Mesodermal cell (in vitro differentiated cells): ENCODE data around the gene NTRK1. TPM values are rescaled to one million over a fixed set of nuclear protein-coding genes. Genes with fewer than 3 reads are reported as not detected.

Experiments used
- H3K27ac ChIP-seq: 2 replicates; pipeline ENCODE4 v1.7.0; 2013; ENCODE audit warnings: mild to moderate bottlenecking, low read depth, low read length, moderate library complexity; ENCODE audit not compliant: severe bottlenecking
- H3K36me3 ChIP-seq: 2 replicates; pipeline ENCODE4 v1.7.1; 2013; ENCODE audit warnings: mild to moderate bottlenecking, low read length, moderate library complexity; ENCODE audit not compliant: control insufficient read depth, insufficient read depth
- H3K4me1 ChIP-seq: one replicate; pipeline ENCODE4 v1.7.1; 2013; ENCODE audit warnings: mild to moderate bottlenecking, low read length; ENCODE audit not compliant: insufficient read depth, control insufficient read depth, poor library complexity, severe bottlenecking
- H3K4me3 ChIP-seq: 2 replicates; pipeline ENCODE4 v1.7.0; 2013; ENCODE audit warnings: low read length, control low read depth, mild to moderate bottlenecking; ENCODE audit not compliant: insufficient read depth, poor library complexity, severe bottlenecking; ENCODE audit errors: extremely low read depth
- H3K9me3 ChIP-seq: 2 replicates; pipeline ENCODE4 v1.7.1; 2013; ENCODE audit warnings: mild to moderate bottlenecking, low read length, moderate library complexity; ENCODE audit not compliant: control insufficient read depth
- WGBS, 2 experiments: methylation state at CpG; one replicate each; pipeline ENCODE4 v1.1.5; 2013; ENCODE audit warnings: missing lambda C conversion rate in 2 of 2; ENCODE audit not compliant: insufficient coverage in 2 of 2; 5-methylcytosine and 5-hydroxymethylcytosine counted together
- polyA plus RNA-seq, 2 experiments: library from polyadenylated mRNA; stranded (reverse); fragments of 50-300 nt; gene quantifications; one replicate each; pipeline ENCODE4 v1.2.3, GENCODE V29; 2013

NTRK1 gene
- polyA plus RNA-seq (2013, experiment 1 of 2), result 7.4 TPM
- 6.0 TPM for polyA plus RNA-seq (2013, experiment 2 of 2)

GRCh38 chr1:156860628-156861423 lies at the start of gene NTRK1:
Gene NTRK1 (plus strand): TSS chr1:156860865. CDS start chr1:156860935, 70 bp downstream.
- Histone ChIP-seq H3K27ac (peak within 1 kb of the TSS; percentile 16), H3K9me3 (no peaks in the 10 kb centered on the region), H3K4me3 (peak within 1 kb of the TSS; percentile 41), H3K36me3 (no peaks in the 10 kb centered on the region), H3K4me1 (peaks cover 21% of the 10 kb centered on the region)
- WGBS, 2 experiments, result 6 to 8% methylated on average over 55 to 59 of the region's 69 CpGs

GRCh38 chr1:156811168-156811567 lies 49.5 kb upstream of the NTRK1 start:
- H3K4me1 ChIP-seq, result peaks cover 26% of the 10 kb centered on the region
- 76 to 89% methylated on average over 2 to 4 of the region's 4 CpGs for WGBS, 2 experiments

DNA sequence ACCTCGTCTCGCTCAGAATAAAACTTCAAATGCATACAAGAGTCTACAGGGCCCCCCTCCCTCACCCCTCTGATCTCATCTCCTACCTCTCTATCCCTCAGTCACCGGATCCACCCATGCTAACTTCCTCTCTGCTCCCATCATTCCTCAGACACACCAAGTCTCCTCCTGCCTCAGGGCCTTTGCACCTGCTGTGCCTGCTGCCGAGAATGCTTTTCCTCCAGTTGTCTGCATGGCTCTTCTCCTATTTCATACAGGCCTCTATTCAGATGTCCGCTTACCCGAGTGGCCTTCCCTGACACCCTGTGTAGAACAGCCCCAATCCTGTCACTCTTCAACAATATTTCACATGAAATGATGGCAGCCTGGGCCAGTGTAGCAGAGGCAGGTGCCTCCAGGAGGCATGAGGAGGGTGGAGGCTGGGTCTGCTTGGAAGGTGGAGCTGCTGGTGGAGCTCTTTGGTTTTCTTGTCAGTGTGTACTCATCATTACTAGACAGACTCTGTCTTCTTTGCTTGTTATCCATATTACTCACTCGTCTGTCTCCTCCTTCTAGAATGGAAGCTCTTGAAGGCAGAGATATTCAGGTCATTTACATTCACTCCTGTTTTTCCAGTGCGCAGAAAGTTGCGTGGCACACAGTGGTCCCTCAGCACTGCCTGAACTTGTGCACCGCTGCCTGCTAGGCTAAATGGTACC lies 48.2 kb upstream of the NTRK1 start:
- H3K4me1 ChIP-seq, result peaks cover 31% of the 10 kb centered on the region
- no peak overlapping the region for H3K4me3 ChIP-seq
- WGBS, 2 experiments, result 93 to 96% methylated on average over 8 to 10 of the region's 10 CpGs

More at GRCh38 chr1:156811168-156811567, 49.5 kb upstream of the NTRK1 start:
- no peak overlapping the region for H3K4me3 ChIP-seq
- H3K9me3 ChIP-seq, result no peaks in the 10 kb centered on the region
- peaks cover 4% of the 10 kb centered on the region for H3K36me3 ChIP-seq
- H3K27ac ChIP-seq, result no peak overlapping the region

GRCh38 chr1:156813298-156813697 lies 47.4 kb upstream of the NTRK1 start:
- no peak overlapping the region for H3K27ac ChIP-seq
- H3K36me3 ChIP-seq, result no peaks in the 10 kb centered on the region
- 20 to 48% methylated on average over 1 to 2 of the region's 10 CpGs for WGBS, 2 experiments
- peaks cover 31% of the 10 kb centered on the region for H3K4me1 ChIP-seq
- peak overlapping the region; percentile 14 for H3K4me3 ChIP-seq
- no peaks in the 10 kb centered on the region for H3K9me3 ChIP-seq

More for the DNA sequence above, 48.2 kb upstream of the NTRK1 start:
- H3K27ac ChIP-seq, result no peak overlapping the region
- H3K9me3 ChIP-seq, result no peaks in the 10 kb centered on the region
- peaks cover 2% of the 10 kb centered on the region for H3K36me3 ChIP-seq

DNA sequence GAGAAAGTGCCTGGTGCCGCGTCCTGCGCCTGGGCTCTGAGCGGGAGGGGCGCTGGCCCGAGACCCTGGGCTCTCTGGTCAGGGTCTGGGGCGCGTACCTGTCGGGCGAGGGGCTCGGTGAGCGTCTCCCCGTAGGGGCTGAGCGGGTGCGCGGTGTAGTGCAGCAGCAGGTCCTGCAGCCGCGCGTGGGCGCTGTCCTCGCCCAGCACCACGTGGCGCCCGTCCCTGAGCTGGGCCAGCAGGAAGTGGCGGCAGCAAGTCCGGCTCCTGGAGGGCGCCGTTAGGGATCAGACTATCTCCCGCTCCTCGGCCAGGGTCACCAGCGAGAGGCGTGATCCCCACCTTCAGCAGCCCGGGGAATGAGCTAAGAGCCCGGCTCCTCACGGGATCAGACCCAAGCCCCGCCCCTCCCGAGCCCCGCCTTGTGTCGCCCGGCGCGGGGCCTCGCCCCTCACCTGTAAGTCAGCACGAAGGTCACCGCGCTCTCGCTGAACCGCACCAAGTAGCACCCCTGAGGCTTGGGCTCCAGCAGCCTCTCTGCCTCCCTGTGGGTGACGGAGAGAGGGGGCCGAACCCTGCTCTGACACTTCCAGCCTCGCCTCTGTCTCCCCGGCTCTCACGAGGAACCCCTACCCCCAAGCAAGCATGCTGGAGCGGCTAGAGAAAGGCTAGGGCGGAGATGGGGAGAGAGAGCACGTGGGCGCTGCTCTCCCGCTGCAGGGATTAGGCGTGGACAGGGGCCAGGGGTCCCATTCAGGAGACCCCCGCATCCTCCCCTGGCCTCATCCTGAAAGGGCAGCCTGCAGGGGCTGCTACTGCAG lies 46.7 kb upstream of the NTRK1 start:
- WGBS, 2 experiments, result 17 to 20% methylated on average over 50 to 57 of the region's 60 CpGs
- H3K4me1 ChIP-seq, result peaks cover 31% of the 10 kb centered on the region
- H3K9me3 ChIP-seq, result no peaks in the 10 kb centered on the region
- H3K27ac ChIP-seq, result no peak overlapping the region
- H3K36me3 ChIP-seq, result no peaks in the 10 kb centered on the region
- peak overlapping the region; percentile 14 for H3K4me3 ChIP-seq

GRCh38 chr1:156814571-156815260 lies 45.9 kb upstream of the NTRK1 start:
- Histone ChIP-seq H3K36me3 (no peaks in the 10 kb centered on the region), H3K27ac (no peak overlapping the region), H3K9me3 (no peaks in the 10 kb centered on the region), H3K4me1 (peaks cover 31% of the 10 kb centered on the region), H3K4me3 (no peak overlapping the region)
- 88 to 100% methylated on average over 2 to 6 of the region's 7 CpGs for WGBS, 2 experiments

GRCh38 chr1:156815307-156815826 lies 45.3 kb upstream of the NTRK1 start:
- 64 to 69% methylated on average over 4 to 5 of the region's 5 CpGs for WGBS, 2 experiments
- H3K36me3 ChIP-seq, result no peaks in the 10 kb centered on the region
- no peak overlapping the region for H3K4me3 ChIP-seq
- H3K27ac ChIP-seq, result peak overlapping the region; percentile 1
- H3K9me3 ChIP-seq, result no peaks in the 10 kb centered on the region
- peaks cover 31% of the 10 kb centered on the region for H3K4me1 ChIP-seq

DNA sequence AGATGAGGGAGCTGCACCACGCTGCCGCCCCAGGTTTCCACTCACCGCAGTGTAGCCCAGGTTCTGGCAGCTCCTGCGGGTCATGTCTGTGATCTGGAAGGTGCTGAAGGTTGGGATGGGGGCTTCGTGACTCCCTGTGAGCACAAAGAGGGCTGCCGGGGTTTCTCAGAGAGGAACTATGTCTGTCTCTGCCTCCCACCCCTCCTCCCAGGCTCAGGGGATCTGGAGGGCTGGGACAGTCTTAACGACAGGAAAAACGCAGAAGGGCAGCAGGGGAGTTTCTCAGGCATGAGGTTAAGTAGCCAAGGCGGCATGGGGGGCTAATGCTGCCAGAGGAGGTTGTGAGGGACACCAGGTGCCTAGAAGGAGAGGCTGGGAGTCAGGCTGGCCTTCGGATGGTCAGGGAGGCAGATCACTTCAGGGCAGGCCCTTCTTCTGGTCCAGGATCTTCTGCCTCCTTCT lies 44.7 kb upstream of the NTRK1 start:
- Histone ChIP-seq H3K4me1 (peaks cover 31% of the 10 kb centered on the region), H3K27ac (no peak overlapping the region), H3K9me3 (no peaks in the 10 kb centered on the region), H3K36me3 (no peaks in the 10 kb centered on the region), H3K4me3 (no peak overlapping the region)
- 70 to 79% methylated on average over 6 to 9 of the region's 10 CpGs for WGBS, 2 experiments

GRCh38 chr1:156816561-156817328 lies 43.9 kb upstream of the NTRK1 start, which contains the start of gene SH2D2A:
Gene SH2D2A (minus strand): TSS chr1:156816848. CDS start chr1:156816708, 140 bp downstream.
- no peak within 1 kb of the TSS for H3K4me3 ChIP-seq
- H3K9me3 ChIP-seq, result no peaks in the 10 kb centered on the region
- H3K4me1 ChIP-seq, result peaks cover 31% of the 10 kb centered on the region
- WGBS, 2 experiments, result 66% methylated on average over 4 of the region's 10 CpGs; no CpG with 5 or more reads in 1 of the 2 experiments
- peak within 1 kb of the TSS; percentile 1 for H3K27ac ChIP-seq
- no peaks in the 10 kb centered on the region for H3K36me3 ChIP-seq
